ENCODE measurements around the gene VAX1. TPM values are rescaled to one million over a fixed set of nuclear protein-coding genes. Genes with fewer than 3 reads are reported as not detected.

The VAX1 gene
- polyA plus RNA-seq, 1 of the 3 experiments (the other 2 are of a cell fraction), result not detected

DNA sequence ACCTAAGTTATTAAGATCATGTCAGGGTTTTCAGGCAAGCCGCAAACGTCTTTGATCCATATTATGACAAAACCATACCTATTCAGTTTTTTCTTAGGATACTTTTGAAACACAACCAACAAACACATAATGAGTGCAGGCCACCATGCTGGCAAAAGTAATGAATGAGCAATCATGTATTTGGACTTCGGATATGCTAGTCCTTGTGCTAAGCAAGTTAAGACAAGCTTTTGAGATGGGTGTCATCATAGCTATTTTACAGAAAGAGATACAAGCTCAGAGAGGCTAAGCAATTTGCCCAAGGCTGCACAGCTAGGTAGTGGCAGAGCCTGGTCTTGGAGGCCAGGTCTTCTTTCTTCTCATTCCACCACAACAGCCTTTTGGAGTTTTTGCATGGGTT, 46.8 kb upstream of the VAX1 start (continued):
- TF ChIP-seq NRF1 (IDR thresholded peaks at IDR 0.05; ENCODE audit: low read depth, low read length) (no peak), GATA2 (CRISPR knock-in tag; IDR thresholded peaks at IDR 0.05) (no peak), TAF1 (IDR thresholded peaks at IDR 0.05; ENCODE audit: borderline replicate concordance, low read depth, low read length) (no peak), RAD21 (IDR thresholded peaks at IDR 0.05; ENCODE audit: low read length) (no peak), TCF12 (IDR thresholded peaks at IDR 0.05) (no peak), NFIC (IDR thresholded peaks at IDR 0.05; ENCODE audit: borderline replicate concordance) (no peak)

DNA sequence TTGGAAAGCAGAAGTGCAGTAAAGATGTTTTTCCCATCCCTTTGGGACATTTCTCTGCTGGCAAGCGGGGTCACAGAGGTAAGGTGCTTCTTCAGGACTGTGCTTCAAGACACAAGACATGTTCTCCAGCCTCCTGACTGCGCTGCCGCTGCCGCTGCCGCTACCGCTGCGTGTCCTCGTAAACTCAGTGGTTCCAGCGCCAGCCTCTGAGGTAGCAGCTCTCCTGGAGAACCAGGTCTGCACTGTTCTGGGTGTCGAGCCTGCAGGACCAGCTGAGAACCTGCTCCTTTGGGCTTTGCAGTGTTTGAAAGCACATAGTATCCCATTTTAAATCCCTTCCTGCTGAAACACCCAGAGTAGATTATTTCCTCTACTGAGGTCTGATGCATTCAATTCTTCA, 46.2 kb upstream of the VAX1 start:
- no peak for TF ChIP-seq MXI1 (IDR thresholded peaks at IDR 0.05; ENCODE audit: low read depth, low read length)
- no peak for TF ChIP-seq SMC3 (IDR thresholded peaks at IDR 0.05; ENCODE audit: low read depth, low read length)
- TF ChIP-seq SIN3A (IDR thresholded peaks at IDR 0.05; ENCODE audit: borderline replicate concordance, low read depth, low read length), result no peak
- TF ChIP-seq CTCF (IDR thresholded peaks at IDR 0.05), result no peak
- Histone ChIP-seq H3K27ac (ENCODE audit: low read depth in 2 of 2, low read length in 1 of 2) (no peak overlapping the region), H3K9me2 (no peaks in the 10 kb centered on the region), H3K9me3 (no peaks in the 10 kb centered on the region), H4K20me1 (ENCODE audit: insufficient read depth) (no peaks in the 10 kb centered on the region), H3K4me3 (ENCODE audit: low read depth in 2 of 2, low read length in 1 of 2) (no peak overlapping the region), H3K4me2 (no peak overlapping the region), H3K9ac (no peak overlapping the region), H3K79me2 (ENCODE audit: insufficient read depth) (no peaks in the 10 kb centered on the region), H2AFZ (ENCODE audit: low read depth) (no peak overlapping the region), H3K27me3 (ENCODE audit: insufficient read depth) (no peaks in the 10 kb centered on the region), H3K4me1 (ENCODE audit: control insufficient read depth in 1 of 2, insufficient read depth in 2 of 2, low read depth in 1 of 2, low read length in 1 of 2) (no peaks in the 10 kb centered on the region), H3F3A (replicated peaks; ENCODE audit: insufficient read depth) (no peaks in the 10 kb centered on the region), H3K36me3 (replicated peaks in 1 of 2; ENCODE audit: control insufficient read depth in 1 of 2, insufficient read depth in 2 of 2, low read length in 1 of 2) (no peaks in the 10 kb centered on the region)
- 56% methylated on average over 9 of the region's 10 CpGs for WGBS (ENCODE audit: low lambda C conversion rate)
- CTCF ChIA-PET, result interaction anchor here (1.8 to 3.2 kb wide), 4 partner anchors 10 to 388 kb away, joined by 5 to 12 read pairs (median 9); no protein-coding TSS in a partner anchor
- DNase-seq, result no peak
- POLR2A ChIA-PET, result no interaction called here

DNA sequence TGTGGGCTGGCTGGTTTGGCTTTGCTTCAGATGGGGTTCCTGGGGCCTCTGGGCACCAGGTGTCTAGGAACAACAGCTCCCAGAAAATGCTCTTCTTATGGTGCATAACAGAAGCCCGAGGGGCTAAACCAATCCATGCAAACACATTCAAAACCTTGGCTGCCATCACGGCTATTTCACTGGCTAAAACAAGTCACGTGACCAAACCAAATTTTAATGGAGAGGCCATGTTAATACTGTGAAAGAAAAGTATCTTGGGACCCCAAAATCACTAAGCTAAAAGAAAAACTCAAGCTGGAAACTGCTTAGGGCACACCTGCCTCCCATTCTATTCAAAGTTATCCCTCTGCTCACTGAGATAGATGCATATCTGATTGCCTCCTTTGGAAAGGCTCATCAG, 40.1 kb upstream of the VAX1 start:
- Histone ChIP-seq H3K27ac (ENCODE audit: low read depth in 2 of 2, low read length in 1 of 2) (no peak overlapping the region), H3K9me2 (no peaks in the 10 kb centered on the region), H2AFZ (ENCODE audit: low read depth) (no peak overlapping the region), H3K4me3 (ENCODE audit: low read depth in 2 of 2, low read length in 1 of 2) (no peak overlapping the region), H4K20me1 (ENCODE audit: insufficient read depth) (no peaks in the 10 kb centered on the region), H3K79me2 (ENCODE audit: insufficient read depth) (no peaks in the 10 kb centered on the region), H3K9me3 (no peaks in the 10 kb centered on the region), H3F3A (replicated peaks; ENCODE audit: insufficient read depth) (no peaks in the 10 kb centered on the region), H3K4me2 (no peak overlapping the region), H3K4me1 (ENCODE audit: control insufficient read depth in 1 of 2, insufficient read depth in 2 of 2, low read depth in 1 of 2, low read length in 1 of 2) (peaks cover 0 to 9% of the 10 kb centered on the region in 2 experiments; a peak in 1 of 4 replicates), H3K9ac (no peak overlapping the region), H3K36me3 (replicated peaks in 1 of 2; ENCODE audit: control insufficient read depth in 1 of 2, insufficient read depth in 2 of 2, low read length in 1 of 2) (no peaks in the 10 kb centered on the region), H3K27me3 (ENCODE audit: insufficient read depth) (peaks cover 14% of the 10 kb centered on the region)
- DNase-seq, result no peak
- ChIA-PET POLR2A (no interaction called here), CTCF (interaction anchor here (1.0 to 7.4 kb wide), 6 partner anchors 12 to 390 kb away, joined by 3 to 226 read pairs (median 4); no protein-coding TSS in a partner anchor)
- WGBS (ENCODE audit: low lambda C conversion rate), result 8% methylated on average over 3 of the region's 3 CpGs
- TF ChIP-seq RXRA (IDR thresholded peaks at IDR 0.05; ENCODE audit: borderline replicate concordance, low read depth) (no peak), RAD21 (IDR thresholded peaks at IDR 0.05; ENCODE audit: low read length) (no peak), SMC3 (IDR thresholded peaks at IDR 0.05; ENCODE audit: low read depth, low read length) (no peak), FOXM1 (IDR thresholded peaks at IDR 0.05; ENCODE audit: low read depth) (no peak), TEAD4 (IDR thresholded peaks at IDR 0.05; ENCODE audit: borderline replicate concordance, insufficient read depth) (no peak)

Data from SK-N-SH (cell line).